ENCODE measurements around the gene CFAP119. TPM values are rescaled to one million over a fixed set of nuclear protein-coding genes. Genes with fewer than 3 reads are reported as not detected.

The CFAP119 gene
- total and polyA plus RNA-seq, 7 donors = 0.48 to 3.0 (median 0.69) TPM

- no peaks in the 10 kb centered on the region for H3K27me3 ChIP-seq (ENCODE audit: insufficient read depth in 3 of 3, low read length in 2 of 3)
- H3K4me1 ChIP-seq = peaks cover 37% of the 10 kb centered on the region
- no peaks in the 10 kb centered on the region for H3K9me3 ChIP-seq
- peaks cover 6 to 58% of the 10 kb centered on the region in 2 donors for H3K36me3 ChIP-seq (ENCODE audit: insufficient read depth in 1 of 2, low read depth in 1 of 2)
- no peak for TF ChIP-seq CTCF (IDR thresholded peaks at IDR 0.05)
- H3K4me3 ChIP-seq = no peak overlapping the region
- intact Hi-C loops (cut with DNase I) = no loop called here
- WGBS, 3 donors = 82 to 85% (median 83%) methylated on average over 14 of the region's 14 CpGs
- ATAC-seq = no peak
- DNase-seq = no peak
- no peak overlapping the region for H3K27ac ChIP-seq
Measured at GRCh38 chr16:30773826-30774225, 12.0 kb upstream of the CFAP119 start.

- Histone ChIP-seq H3K9me3 (no peaks in the 10 kb centered on the region), H3K27ac (no peak overlapping the region), H3K27me3 (ENCODE audit: insufficient read depth in 3 of 3, low read length in 2 of 3) (no peaks in the 10 kb centered on the region), H3K4me1 (peaks cover 17% of the 10 kb centered on the region), H3K4me3 (no peak overlapping the region), H3K36me3 (ENCODE audit: insufficient read depth in 1 of 2, low read depth in 1 of 2) (peaks cover 14 to 79% of the 10 kb centered on the region in 2 donors)
- 77 to 91% (median 82%) methylated on average over 14 of the region's 14 CpGs for WGBS, 3 donors
- intact Hi-C loops (cut with DNase I) = no loop called here
- no peak for TF ChIP-seq CTCF (IDR thresholded peaks at IDR 0.05)
- ATAC-seq = no peak
- no peak for DNase-seq
Measured at GRCh38 chr16:30771726-30772125, 9.9 kb upstream of the CFAP119 start.

- intact Hi-C loops (cut with DNase I) = no loop called here
- Histone ChIP-seq H3K4me3 (no peak overlapping the region), H3K9me3 (no peaks in the 10 kb centered on the region), H3K27ac (no peak overlapping the region), H3K27me3 (ENCODE audit: insufficient read depth in 3 of 3, low read length in 2 of 3) (no peaks in the 10 kb centered on the region), H3K36me3 (ENCODE audit: insufficient read depth in 1 of 2, low read depth in 1 of 2) (peaks cover 19 to 100% of the 10 kb centered on the region in 2 donors), H3K4me1 (peaks cover 5% of the 10 kb centered on the region)
- ATAC-seq (no peak), DNase-seq (no peak)
- 91 to 92% (median 92%) methylated on average over 17 of the region's 17 CpGs for WGBS, 3 donors
- TF ChIP-seq CTCF (IDR thresholded peaks at IDR 0.05) = no peak
Measured at GRCh38 chr16:30769379-30770089, 7.7 kb upstream of the CFAP119 start.

GRCh38 chr16:30768583-30769181 lies 6.8 kb upstream of the CFAP119 start:
- H3K36me3 ChIP-seq (ENCODE audit: insufficient read depth in 1 of 2, low read depth in 1 of 2) = peaks cover 24 to 100% of the 10 kb centered on the region in 2 donors
- H3K9me3 ChIP-seq = no peaks in the 10 kb centered on the region
- H3K27ac ChIP-seq = no peak overlapping the region
- WGBS, 3 donors = 93 to 96% (median 95%) methylated on average over 23 of the region's 23 CpGs
- intact Hi-C loops (cut with DNase I) = no loop called here
- H3K4me3 ChIP-seq = no peak overlapping the region
- no peaks in the 10 kb centered on the region for H3K27me3 ChIP-seq (ENCODE audit: insufficient read depth in 3 of 3, low read length in 2 of 3)
- no peak for TF ChIP-seq CTCF (IDR thresholded peaks at IDR 0.05)
- peaks cover 5% of the 10 kb centered on the region for H3K4me1 ChIP-seq
- ATAC-seq (no peak), DNase-seq (no peak)

All from psoas muscle (tissue), 8 donors.